Activated naive CD4-positive, alpha-beta T cell treated with anti-CD3 and anti-CD28 coated beads for 36 hours (primary cell): ENCODE results near the gene TCFL5. TPM values are rescaled to one million over a fixed set of nuclear protein-coding genes. Genes with fewer than 3 reads are reported as not detected.

Experiments used
- CTCF ChIA-PET: fragments of 350-600 bp; sonication (Branson Sonifier 250); formaldehyde crosslinking; loops from one replicate; lab custom pipeline; 2021; ENCODE audit warnings: antibody characterized with exemption; lab: Charles Lee
- DNase-seq: peaks from one replicate; pipeline ENCODE4 v3.0.0-alpha.2; 2020
- H3K27ac Mint-ChIP-seq: one replicate; pipeline ENCODE4 v1.8.0; 2021; ENCODE audit warnings: mild to moderate bottlenecking, mixed read lengths
- H3K27me3 Mint-ChIP-seq: one replicate; pipeline ENCODE4 v1.8.0; 2021; ENCODE audit warnings: low read depth, mixed read lengths
- H3K36me3 Mint-ChIP-seq: one replicate; pipeline ENCODE4 v1.8.0; 2021; ENCODE audit warnings: low read depth, mixed read lengths
- H3K4me1 Mint-ChIP-seq: one replicate; pipeline ENCODE4 v1.8.0; 2021; ENCODE audit warnings: low read depth, mixed read lengths
- H3K4me3 Mint-ChIP-seq: one replicate; pipeline ENCODE4 v1.8.0; 2021; ENCODE audit warnings: mild to moderate bottlenecking, moderate library complexity, mixed read lengths
- H3K9me3 Mint-ChIP-seq: one replicate; pipeline ENCODE4 v1.8.0; 2021; ENCODE audit warnings: mixed read lengths
- intact Hi-C: fragments of 100-400 bp; cut with micrococcal nuclease; formaldehyde crosslinking; loops from one replicate; pipeline ENCODE4 v1.15.1; 2023
- total RNA-seq, 2 experiments: library from RNA; stranded (reverse); gene quantifications; one replicate each; pipeline ENCODE4 v1.2.3, GENCODE V29; 2021

The TCFL5 gene
- total RNA-seq, 2 experiments from 2014 or later: 5.4 to 5.5 TPM

DNA sequence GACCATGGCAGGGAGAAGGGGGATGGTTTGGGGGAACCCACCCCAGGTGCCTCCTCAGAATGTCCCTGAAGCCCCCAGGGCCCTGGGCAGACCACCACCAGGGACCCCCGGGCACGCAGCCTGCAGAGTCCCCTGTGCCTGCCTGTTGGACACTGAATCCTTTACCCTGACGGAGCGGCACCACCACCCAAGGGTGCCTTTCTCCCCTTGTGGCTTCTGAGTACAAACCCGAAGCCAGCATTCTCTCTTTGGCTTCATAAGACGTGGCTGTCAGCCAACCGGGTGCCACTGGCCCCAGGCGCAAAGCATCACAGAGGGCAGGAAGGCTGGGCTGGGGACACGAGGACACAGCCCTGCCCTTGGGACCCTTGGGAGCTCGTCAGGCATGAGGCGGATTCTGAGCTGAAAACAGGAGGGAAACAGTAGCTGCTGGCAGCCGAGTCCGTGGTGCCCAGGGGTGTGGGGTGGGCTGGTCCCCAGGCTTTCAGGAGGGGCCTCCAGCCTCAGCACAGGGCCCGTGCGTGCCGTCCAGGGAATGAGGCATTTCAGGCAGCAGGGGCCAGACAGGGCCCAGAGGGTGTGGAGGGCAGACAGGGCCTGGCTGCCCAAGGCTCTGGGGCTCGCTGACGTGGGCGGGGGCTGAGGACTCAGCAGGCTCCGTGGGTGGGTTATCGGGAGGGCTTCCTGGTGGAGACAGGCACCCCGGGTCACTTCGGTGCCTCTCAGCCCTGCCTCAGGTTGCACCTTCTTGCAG, 41.2 kb downstream of the TCFL5 start:
- intact Hi-C loops: no loop called here
- no peaks in the 10 kb centered on the region for H3K36me3 Mint-ChIP-seq
- peaks cover 19% of the 10 kb centered on the region for H3K27me3 Mint-ChIP-seq
- CTCF ChIA-PET: no interaction called here
- DNase-seq: no peak
- no peak overlapping the region for H3K4me3 Mint-ChIP-seq
- H3K9me3 Mint-ChIP-seq: no peaks in the 10 kb centered on the region
- no peak overlapping the region for H3K27ac Mint-ChIP-seq
- H3K4me1 Mint-ChIP-seq: peaks cover 6% of the 10 kb centered on the region

DNA sequence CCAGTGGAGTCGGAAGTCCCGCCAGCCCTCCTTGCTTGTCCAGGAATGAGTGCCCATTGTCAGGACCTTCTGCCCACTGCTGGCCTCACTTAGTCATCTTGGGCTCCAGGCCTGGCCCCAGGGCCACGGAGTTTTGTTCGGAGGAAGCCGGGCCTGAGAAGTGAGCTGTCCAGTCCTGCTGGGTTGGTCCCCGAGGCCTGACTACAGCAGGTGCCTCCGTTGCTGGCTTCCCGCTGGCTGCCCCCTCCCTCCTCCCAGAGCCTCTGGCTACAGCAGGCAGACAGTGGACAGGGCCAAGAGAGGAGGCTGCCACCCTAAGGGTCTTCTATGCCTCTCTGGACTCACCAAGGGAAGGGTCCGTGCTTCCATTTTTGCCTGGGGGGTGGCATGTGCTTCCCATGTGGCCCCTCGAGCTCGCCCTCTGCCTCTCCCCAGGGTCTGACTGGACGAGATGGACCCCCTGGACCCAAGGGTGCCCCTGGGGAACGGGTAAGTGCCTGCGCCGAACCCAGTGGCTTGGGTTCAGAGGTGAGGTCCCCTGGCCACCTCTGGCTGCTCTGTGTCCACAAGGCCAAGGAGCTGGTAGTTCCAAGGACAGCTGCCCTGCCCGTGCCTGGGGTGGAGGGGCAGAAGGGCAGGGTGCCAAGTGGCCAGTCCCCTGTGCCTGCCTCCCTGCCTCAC, 42.0 kb downstream of the TCFL5 start:
- intact Hi-C loops: no loop called here
- H3K9me3 Mint-ChIP-seq: no peaks in the 10 kb centered on the region
- no peak overlapping the region for H3K27ac Mint-ChIP-seq
- no peak overlapping the region for H3K4me3 Mint-ChIP-seq
- no peak for DNase-seq
- peaks cover 6% of the 10 kb centered on the region for H3K4me1 Mint-ChIP-seq
- H3K36me3 Mint-ChIP-seq: no peaks in the 10 kb centered on the region
- CTCF ChIA-PET: no interaction called here
- peaks cover 24% of the 10 kb centered on the region for H3K27me3 Mint-ChIP-seq

DNA sequence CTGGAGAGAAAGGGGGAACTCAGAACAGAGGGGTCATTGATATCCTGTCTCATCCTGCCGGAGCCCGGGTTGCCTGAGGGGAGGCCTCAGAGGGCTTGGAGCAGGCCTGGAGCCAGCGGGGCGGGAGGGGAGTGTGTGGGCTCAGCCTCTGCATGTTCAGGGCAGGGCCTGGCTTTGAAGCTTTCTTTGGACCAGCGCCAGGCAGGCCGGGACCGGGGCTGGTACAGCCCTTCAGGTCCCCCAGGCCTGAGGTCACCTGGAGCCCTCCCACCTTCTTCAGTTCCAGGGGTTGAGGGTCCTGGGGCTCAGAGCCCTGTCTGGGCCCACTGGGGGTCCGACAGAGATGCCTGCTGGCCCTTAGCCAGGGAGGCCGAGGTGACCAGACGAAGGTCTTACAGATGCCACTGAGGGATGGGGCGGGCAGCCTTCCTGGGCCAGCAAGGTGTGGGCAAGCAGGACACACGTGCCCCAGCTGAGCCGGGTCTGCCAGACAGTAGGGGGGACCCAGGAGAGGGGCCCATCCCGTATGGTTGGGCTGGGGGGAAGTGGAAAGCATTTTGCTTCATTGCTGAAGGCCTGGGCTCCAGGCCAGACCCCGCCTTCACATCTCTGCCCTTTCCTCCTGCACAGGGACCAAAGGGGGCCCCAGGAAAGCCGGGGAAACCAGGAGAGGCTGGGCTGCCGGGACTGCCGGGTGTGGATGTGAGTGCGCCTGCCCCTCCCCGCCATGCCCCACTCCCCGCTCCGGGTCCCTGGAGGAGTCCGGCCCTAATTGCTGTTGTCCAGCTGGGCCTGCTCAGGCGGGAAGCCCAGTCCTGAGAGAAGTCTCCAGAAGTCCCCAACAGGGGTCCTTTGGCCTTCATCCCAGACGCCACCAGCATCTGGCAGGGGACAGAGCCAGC, 42.8 kb downstream of the TCFL5 start:
- Mint-ChIP-seq H3K4me1 (peaks cover 6% of the 10 kb centered on the region), H3K27ac (no peak overlapping the region), H3K4me3 (no peak overlapping the region), H3K27me3 (peaks cover 24% of the 10 kb centered on the region), H3K36me3 (no peaks in the 10 kb centered on the region), H3K9me3 (no peaks in the 10 kb centered on the region)
- DNase-seq: no peak
- CTCF ChIA-PET: no interaction called here
- intact Hi-C loops: no loop called here

DNA sequence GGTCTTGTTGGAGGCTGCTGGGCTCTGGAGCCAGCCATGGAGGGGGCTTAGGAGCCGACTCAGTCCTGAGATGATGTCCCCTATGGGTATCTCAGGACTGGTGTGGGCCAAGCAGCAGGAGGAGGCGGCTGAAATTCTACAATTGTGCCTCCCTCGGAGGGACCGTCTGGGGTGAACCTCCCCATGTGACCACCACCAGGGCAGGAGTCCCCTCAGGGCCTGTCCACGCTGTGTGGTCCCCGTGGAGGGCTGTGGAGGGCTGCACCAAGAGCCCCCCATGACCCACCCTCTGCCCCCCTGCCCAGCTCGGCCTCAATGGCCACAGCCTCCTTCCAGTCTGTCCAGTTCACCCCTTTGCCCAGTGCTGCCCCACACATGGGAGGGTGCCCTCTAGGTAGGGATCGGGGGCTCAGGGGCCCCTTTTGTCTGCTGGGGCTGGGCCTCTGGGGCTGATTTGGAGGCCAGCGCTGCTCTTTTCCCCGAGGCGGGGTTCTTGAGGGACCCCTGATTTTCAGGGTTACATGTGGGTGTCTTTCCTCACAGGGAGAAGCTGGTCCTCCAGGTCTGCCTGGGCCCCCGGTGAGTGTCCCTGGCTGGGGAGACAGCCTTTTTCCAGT, 43.5 kb downstream of the TCFL5 start:
- peaks cover 24% of the 10 kb centered on the region for H3K27me3 Mint-ChIP-seq
- DNase-seq: no peak
- CTCF ChIA-PET: interaction anchor here (1.2 kb wide), 1 partner anchor 191 kb away, joined by 3 read pairs; no protein-coding TSS in a partner anchor
- no peak overlapping the region for H3K4me3 Mint-ChIP-seq
- H3K9me3 Mint-ChIP-seq: no peaks in the 10 kb centered on the region
- H3K36me3 Mint-ChIP-seq: no peaks in the 10 kb centered on the region
- H3K4me1 Mint-ChIP-seq: peaks cover 6% of the 10 kb centered on the region
- H3K27ac Mint-ChIP-seq: no peak overlapping the region
- intact Hi-C loops: no loop called here

DNA sequence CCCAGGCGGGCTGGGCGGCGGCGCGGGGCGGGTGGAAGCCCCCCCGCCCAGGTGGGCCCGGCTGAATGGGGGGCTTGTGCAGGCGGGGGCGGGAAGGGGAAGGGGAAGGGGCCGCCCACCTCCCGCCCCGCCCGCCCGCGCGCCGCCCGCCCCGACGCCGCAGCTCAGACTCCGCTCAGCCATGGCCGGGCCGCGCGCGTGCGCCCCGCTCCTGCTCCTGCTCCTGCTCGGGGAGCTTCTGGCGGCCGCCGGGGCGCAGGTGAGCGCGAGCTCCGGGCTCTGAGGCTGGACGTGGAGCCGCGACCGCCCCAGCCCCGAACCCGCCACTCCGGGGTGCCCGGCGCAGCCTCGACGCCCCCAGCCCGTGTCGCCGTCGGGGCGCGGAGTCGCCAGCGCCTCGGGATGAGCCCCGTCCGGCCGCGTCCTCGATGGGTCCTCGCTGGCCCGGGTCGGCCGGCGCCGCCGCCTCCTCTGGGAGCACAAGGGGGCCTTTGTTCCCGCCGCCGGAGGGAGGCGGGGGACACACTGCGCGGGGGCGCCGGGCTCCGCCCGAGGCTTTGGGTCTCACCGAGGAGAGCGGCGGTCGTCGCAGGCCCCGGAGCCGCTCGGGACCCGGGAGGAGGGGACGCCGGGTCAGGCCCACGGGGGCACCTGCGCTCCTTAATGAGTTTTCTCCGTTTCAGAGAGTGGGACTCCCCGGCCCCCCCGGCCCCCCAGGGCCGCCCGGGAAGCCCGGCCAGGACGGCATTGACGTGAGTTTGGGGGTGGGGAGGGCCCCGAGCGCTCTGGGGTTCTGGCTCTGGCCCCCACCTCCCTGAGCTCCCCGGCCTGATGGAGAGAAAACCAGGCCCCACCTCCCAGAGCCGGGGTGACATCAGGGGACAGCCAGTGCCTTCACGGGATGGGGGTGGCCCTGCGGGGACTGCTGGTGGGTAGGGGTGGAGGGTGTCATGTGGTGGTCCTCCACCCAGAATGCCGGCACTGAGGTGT, 44.4 kb downstream of the TCFL5 start, which contains the start of gene COL9A3:
Gene COL9A3, plus strand, starts transcription at position 167 of the 990 bp plus-strand sequence. Its CDS starts 15 bp downstream, at position 182.
- DNase-seq: no peak
- intact Hi-C loops: no loop called here
- Mint-ChIP-seq H3K4me3 (no peak within 1 kb of the TSS), H3K36me3 (peaks cover 1% of the 10 kb centered on the region), H3K27me3 (peaks cover 24% of the 10 kb centered on the region), H3K9me3 (no peaks in the 10 kb centered on the region), H3K4me1 (peaks cover 6% of the 10 kb centered on the region), H3K27ac (no peak within 1 kb of the TSS)
- CTCF ChIA-PET: interaction anchor here (1.2 kb wide), 1 partner anchor 192 kb away, joined by 3 read pairs; no protein-coding TSS in a partner anchor

DNA sequence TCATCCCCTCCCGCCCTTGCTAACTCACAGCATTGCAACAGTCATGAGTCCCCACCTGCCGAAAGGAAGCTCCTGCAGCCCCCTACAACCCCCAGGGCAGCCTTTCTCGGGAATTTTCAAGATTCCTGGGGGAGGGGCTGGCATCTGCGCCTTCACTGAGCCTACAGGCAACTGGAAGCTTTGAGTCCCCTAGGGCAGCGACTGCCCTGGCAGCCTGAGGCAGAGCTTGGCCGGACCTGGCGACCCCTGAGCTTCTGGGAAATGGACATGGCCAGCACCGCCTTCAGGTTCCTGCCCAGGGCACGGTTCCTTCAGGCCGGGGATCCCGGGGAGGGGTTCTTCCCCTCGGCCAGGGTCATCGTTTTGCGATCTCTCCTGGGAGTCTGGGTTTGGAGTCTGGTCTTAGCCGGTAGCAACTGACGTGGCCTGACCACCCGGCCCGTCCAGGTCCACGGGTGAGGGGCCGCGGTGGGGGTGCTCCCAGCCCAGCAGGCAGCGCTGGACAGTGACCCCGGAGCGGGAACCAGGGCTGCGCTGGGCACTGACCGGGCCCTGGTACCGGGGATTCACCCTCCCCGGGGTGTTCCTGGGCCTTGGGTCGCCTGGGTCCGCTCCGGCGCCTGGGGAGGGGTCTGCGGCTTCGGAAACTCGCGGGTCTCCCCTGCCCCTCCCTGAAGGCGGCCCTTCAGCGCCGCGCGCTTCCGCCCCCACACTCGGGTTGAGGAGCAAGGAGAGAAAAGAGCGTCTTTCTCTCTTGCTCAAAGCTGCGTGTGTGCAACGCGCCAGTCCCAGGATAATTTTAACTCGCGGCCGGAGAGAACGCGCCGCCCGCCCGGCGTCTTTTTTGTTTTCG, 45.4 kb downstream of the TCFL5 start:
- intact Hi-C loops: no loop called here
- Mint-ChIP-seq H3K4me3 (no peak overlapping the region), H3K9me3 (no peaks in the 10 kb centered on the region), H3K27me3 (peaks cover 24% of the 10 kb centered on the region), H3K36me3 (peaks cover 1% of the 10 kb centered on the region), H3K27ac (no peak overlapping the region), H3K4me1 (peaks cover 6% of the 10 kb centered on the region)
- no peak for DNase-seq
- CTCF ChIA-PET: interaction anchor here (0.5 to 0.6 kb wide), 2 partner anchors 28 to 1107 kb away, joined by 3 read pairs; no protein-coding TSS in a partner anchor

DNA sequence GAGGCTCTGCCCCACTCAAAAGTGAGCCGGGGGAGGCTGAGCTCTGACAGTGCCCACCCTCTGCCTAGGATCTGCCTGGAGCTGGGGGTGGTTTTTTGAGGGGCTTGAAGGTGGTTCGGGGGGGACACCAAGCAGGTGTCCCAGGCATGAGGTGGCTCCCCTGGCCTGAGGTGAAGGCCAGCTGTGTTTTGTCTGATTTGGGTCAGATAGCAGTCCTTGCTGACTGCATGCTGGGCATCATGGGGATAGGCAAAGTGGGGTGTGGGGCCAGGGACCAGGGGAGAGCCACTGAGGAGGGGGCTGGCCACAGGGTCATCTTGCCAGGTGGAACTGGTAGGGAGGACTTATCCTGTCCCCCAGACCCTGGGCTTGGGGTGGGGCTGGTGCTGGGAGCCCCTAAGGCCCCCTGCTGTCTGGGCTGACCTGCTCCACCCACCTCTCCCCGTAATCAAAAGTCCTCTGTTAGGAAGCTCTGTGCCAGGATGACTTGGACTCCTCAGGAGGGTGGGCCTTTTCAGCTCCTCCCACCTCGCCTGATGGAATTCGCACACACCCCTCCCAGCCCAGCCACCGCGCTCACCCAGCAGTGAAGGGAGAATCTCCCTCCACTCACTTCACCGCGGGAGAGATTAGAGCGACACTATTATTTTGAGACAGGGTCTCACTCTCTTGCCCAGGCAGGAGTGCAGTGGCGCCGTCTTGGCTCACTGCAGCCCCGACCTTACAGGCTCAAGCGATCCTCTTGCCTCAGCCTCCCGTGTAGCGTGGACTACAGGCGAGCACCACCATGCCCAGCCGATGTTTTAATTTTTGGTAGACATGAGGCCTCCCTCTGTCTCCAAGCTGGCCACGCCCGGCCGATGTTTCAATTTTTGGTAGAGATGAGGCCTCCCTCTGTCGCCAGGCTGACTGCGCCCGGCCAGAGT, 46.3 kb downstream of the TCFL5 start:
- no peak overlapping the region for H3K4me3 Mint-ChIP-seq
- H3K4me1 Mint-ChIP-seq: peaks cover 6% of the 10 kb centered on the region
- DNase-seq: no peak
- H3K27ac Mint-ChIP-seq: no peak overlapping the region
- intact Hi-C loops: no loop called here
- peaks cover 24% of the 10 kb centered on the region for H3K27me3 Mint-ChIP-seq
- H3K9me3 Mint-ChIP-seq: no peaks in the 10 kb centered on the region
- CTCF ChIA-PET: interaction anchor here (0.6 to 1.2 kb wide), 2 partner anchors 27 to 157 kb away, joined by 3 read pairs; no protein-coding TSS in a partner anchor
- peaks cover 1% of the 10 kb centered on the region for H3K36me3 Mint-ChIP-seq

DNA sequence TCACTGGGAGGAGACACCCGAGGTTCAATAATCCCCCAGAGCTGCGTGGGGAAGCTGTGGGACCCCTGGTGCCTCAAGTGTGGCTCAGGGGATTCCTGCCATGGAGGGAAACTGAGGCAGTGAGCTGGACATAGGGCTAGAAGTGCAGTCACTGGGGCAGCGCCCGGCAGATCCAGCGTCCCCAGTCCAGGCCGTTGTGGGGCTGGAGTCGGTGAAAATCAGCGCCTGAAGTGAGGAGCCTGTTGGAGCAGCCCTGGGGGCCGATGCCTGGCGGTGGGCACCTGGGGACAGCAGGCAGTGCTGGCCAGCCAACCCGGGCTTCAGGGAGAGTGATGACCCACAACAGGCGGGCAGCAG, 46.9 kb downstream of the TCFL5 start:
- H3K36me3 Mint-ChIP-seq: peaks cover 1% of the 10 kb centered on the region
- intact Hi-C loops: no loop called here
- H3K4me3 Mint-ChIP-seq: no peak overlapping the region

DNA sequence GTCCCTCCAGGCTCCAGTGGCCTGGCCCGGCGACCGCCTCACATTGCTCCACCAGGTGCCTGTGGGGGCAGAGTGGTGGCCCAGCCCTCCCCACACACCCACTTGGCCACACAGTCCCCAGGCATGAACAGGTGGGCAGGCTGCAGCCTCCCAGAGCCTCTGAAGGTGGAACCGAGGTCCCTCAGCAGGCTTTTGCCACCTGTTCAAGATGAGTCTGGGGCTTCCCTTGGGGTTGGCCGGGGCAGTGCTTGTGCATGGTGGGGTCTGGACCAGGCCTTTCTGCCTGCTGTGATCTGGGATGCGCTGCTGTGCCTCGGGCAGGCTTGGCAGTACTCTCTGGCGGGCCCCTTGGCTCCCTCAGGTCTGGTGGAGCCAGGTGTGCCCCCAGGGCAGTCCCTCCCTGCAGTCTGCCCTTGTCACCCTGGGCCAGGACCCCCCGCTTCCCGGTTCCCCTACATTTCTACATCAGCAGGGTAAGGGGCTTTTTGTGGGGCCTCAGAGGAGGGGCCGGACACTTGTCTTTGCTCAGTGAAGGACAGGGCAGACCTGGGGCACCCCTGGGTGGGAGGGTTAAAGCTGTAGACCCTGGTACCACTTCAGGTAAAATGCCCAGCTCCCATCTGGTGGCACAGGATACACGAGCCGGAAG, 47.4 kb downstream of the TCFL5 start:
- Mint-ChIP-seq H3K36me3 (peaks cover 2% of the 10 kb centered on the region), H3K27me3 (peaks cover 21% of the 10 kb centered on the region), H3K4me1 (peaks cover 6% of the 10 kb centered on the region), H3K9me3 (no peaks in the 10 kb centered on the region), H3K4me3 (no peak overlapping the region), H3K27ac (no peak overlapping the region)
- CTCF ChIA-PET: interaction anchor here (1.2 kb wide), 1 partner anchor 158 kb away, joined by 3 read pairs; no protein-coding TSS in a partner anchor
- DNase-seq: no peak
- intact Hi-C loops: no loop called here

More for the DNA sequence above, 46.9 kb downstream of the TCFL5 start:
- Mint-ChIP-seq H3K9me3 (no peaks in the 10 kb centered on the region), H3K27me3 (peaks cover 21% of the 10 kb centered on the region), H3K4me1 (peaks cover 6% of the 10 kb centered on the region), H3K27ac (no peak overlapping the region)
- CTCF ChIA-PET: interaction anchor here (1.2 kb wide), 1 partner anchor 158 kb away, joined by 3 read pairs; no protein-coding TSS in a partner anchor
- DNase-seq: no peak
